ENCODE measurements around the gene ZNF860.

ZNF860 gene

GRCh38 chr3:31981206-31982181, at the start of gene ZNF860, which contains the start of gene OSBPL10:
Gene ZNF860 (plus strand): TSS chr3:31981750. CDS start chr3:31989080, 7,330 bp downstream.
Gene OSBPL10 (minus strand): TSS chr3:31981262. CDS start chr3:31981179, 83 bp downstream.
- peak; percentile 92 to 96 for DNase-seq
- Histone ChIP-seq H3K4me3 (peak within 1 kb of the TSS; percentile 70 to 83), H3K27ac (peak within 1 kb of the TSS; percentile 88), H3K36me3 (no peaks in the 10 kb centered on the region), H3K27me3 (no peaks in the 10 kb centered on the region), H3K4me1 (peaks cover 0 to 23% (median 13%) of the 10 kb centered on the region in 4 donors), H3K9me3 (no peaks in the 10 kb centered on the region)
- intact Hi-C loops (cut with DNase I; ENCODE audit: low total_unique reads) = no loop called here
- no peak for TF ChIP-seq CTCF (IDR thresholded peaks at IDR 0.05)

GRCh38 chr3:31932990-31933389, 48.6 kb upstream of the ZNF860 start:
- no peak for DNase-seq
- peaks cover 0 to 21% (median 8%) of the 10 kb centered on the region in 4 donors for H3K4me1 ChIP-seq
- H3K27me3 ChIP-seq = no peaks in the 10 kb centered on the region
- H3K4me3 ChIP-seq = no peak overlapping the region
- no peaks in the 10 kb centered on the region for H3K36me3 ChIP-seq
- TF ChIP-seq CTCF (IDR thresholded peaks at IDR 0.05) = no peak
- no peak overlapping the region for H3K27ac ChIP-seq
- H3K9me3 ChIP-seq = no peaks in the 10 kb centered on the region
- intact Hi-C loops (cut with DNase I; ENCODE audit: low total_unique reads) = no loop called here

- no peak for DNase-seq
Measured at GRCh38 chr3:31934018-31934417, 47.5 kb upstream of the ZNF860 start.

GRCh38 chr3:31934866-31935265, 46.7 kb upstream of the ZNF860 start:
- H3K4me1 ChIP-seq = peaks cover 0 to 21% (median 8%) of the 10 kb centered on the region in 4 donors
- no peak overlapping the region for H3K4me3 ChIP-seq
- no peak for TF ChIP-seq CTCF (IDR thresholded peaks at IDR 0.05)
- no peaks in the 10 kb centered on the region for H3K36me3 ChIP-seq
- H3K27ac ChIP-seq = no peak overlapping the region
- H3K9me3 ChIP-seq = no peaks in the 10 kb centered on the region
- intact Hi-C loops (cut with DNase I; ENCODE audit: low total_unique reads) = no loop called here
- DNase-seq = no peak
- no peaks in the 10 kb centered on the region for H3K27me3 ChIP-seq

More at GRCh38 chr3:31934018-31934417, 47.5 kb upstream of the ZNF860 start:
- no peak for TF ChIP-seq CTCF (IDR thresholded peaks at IDR 0.05)
- H3K27ac ChIP-seq = no peak overlapping the region
- no peak overlapping the region for H3K4me3 ChIP-seq
- intact Hi-C loops (cut with DNase I; ENCODE audit: low total_unique reads) = no loop called here
- H3K36me3 ChIP-seq = no peaks in the 10 kb centered on the region
- no peaks in the 10 kb centered on the region for H3K27me3 ChIP-seq
- H3K9me3 ChIP-seq = no peaks in the 10 kb centered on the region
- H3K4me1 ChIP-seq = peaks cover 0 to 21% (median 8%) of the 10 kb centered on the region in 4 donors

GRCh38 chr3:31936420-31937060, 45.0 kb upstream of the ZNF860 start:
- intact Hi-C loops (cut with DNase I; ENCODE audit: low total_unique reads) = no loop called here
- Histone ChIP-seq H3K27me3 (no peaks in the 10 kb centered on the region), H3K4me3 (no peak overlapping the region), H3K4me1 (peaks cover 0 to 25% (median 10%) of the 10 kb centered on the region in 4 donors), H3K27ac (no peak overlapping the region), H3K36me3 (no peaks in the 10 kb centered on the region), H3K9me3 (no peaks in the 10 kb centered on the region)
- no peak for TF ChIP-seq CTCF (IDR thresholded peaks at IDR 0.05)
- no peak for DNase-seq
